ENCODE data around the gene MEIOSIN. TPM values are rescaled to one million over a fixed set of nuclear protein-coding genes. Genes with fewer than 3 reads are reported as not detected.
A peak's percentile ranks its signal among the peaks of the same experiment; 100 is the strongest.

MEIOSIN gene
- total and polyA plus RNA-seq, 2 donors from 2014 or later: not detected

DNA sequence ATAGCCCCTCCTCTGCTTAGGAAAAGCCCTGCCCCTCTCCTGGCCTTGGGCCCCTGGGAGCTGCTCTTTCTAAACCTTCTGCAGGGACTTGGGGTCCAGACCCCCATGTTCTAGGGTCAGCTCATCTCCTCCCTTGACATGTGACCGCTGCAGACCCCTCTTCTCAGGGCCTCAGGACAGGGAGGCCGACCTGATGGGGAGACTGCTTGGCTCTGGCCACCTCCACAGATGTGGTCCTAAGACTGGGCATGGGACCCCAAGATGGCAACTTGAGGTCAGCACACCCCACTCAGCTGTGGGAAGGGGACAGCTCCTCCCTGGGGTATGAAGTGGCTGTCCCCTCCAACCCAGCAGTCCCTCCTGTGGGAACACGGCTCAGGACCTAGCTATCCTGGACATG is 39.7 kb downstream of the MEIOSIN start:
- Histone ChIP-seq H3K27ac (ENCODE audit: low read depth in 2 of 2, low read length in 2 of 2) (peak overlapping the region; percentile 49 to 80), H3K36me3 (ENCODE audit: control insufficient read depth in 2 of 3, insufficient read depth in 3 of 3, low read length in 3 of 3) (peaks cover 0 to 5% (median 2%) of the 10 kb centered on the region in 3 donors), H3K27me3 (ENCODE audit: control insufficient read depth, insufficient read depth, low read length) (no peaks in the 10 kb centered on the region), H3K9me3 (ENCODE audit: control insufficient read depth in 2 of 3, insufficient read depth in 1 of 3, low read length in 3 of 3) (no peaks in the 10 kb centered on the region), H3K4me1 (ENCODE audit: control insufficient read depth in 2 of 3, insufficient read depth in 2 of 3, low read depth in 1 of 3, low read length in 3 of 3) (peaks cover 0 to 12% (median 6%) of the 10 kb centered on the region in 3 donors), H3K9ac (ENCODE audit: low read length in 3 of 3) (peak overlapping the region in 1 of 3 donors; percentile 63), H3K4me3 (ENCODE audit: low read length in 3 of 3) (peak overlapping the region in 1 of 3 donors; percentile 69)
- TF ChIP-seq, protein P1, sequence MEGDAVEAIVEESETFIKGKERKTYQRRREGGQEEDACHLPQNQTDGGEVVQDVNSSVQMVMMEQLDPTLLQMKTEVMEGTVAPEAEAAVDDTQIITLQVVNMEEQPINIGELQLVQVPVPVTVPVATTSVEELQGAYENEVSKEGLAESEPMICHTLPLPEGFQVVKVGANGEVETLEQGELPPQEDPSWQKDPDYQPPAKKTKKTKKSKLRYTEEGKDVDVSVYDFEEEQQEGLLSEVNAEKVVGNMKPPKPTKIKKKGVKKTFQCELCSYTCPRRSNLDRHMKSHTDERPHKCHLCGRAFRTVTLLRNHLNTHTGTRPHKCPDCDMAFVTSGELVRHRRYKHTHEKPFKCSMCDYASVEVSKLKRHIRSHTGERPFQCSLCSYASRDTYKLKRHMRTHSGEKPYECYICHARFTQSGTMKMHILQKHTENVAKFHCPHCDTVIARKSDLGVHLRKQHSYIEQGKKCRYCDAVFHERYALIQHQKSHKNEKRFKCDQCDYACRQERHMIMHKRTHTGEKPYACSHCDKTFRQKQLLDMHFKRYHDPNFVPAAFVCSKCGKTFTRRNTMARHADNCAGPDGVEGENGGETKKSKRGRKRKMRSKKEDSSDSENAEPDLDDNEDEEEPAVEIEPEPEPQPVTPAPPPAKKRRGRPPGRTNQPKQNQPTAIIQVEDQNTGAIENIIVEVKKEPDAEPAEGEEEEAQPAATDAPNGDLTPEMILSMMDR (IDR thresholded peaks at IDR 0.05; ENCODE audit: borderline replicate concordance, extremely low read depth, insufficient read depth): no peak
- no peak for DNase-seq
- intact Hi-C loops (cut with DNase I): no loop called here
- no peak for FAIRE-seq

DNA sequence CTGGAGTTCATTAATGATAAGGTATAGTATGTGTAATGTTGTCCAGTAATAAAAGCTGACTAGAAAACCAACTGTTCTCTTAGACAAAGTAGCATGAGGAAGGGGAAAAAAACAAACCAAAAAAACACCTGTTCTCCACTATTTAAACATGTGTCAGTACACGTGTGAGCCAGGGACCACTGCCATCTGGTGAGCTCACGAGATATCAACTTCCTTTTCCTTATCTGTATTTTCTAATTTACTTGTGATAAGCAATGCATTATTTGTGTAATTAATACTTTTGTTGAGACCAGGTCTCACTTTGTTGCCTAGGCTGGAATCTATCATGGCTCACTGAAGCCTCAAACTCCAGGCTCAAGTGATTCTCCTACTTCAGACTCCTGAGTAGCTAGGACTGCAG is 40.1 kb downstream of the MEIOSIN start:
- intact Hi-C loops (cut with DNase I): no loop called here
- TF ChIP-seq, protein P1 (IDR thresholded peaks at IDR 0.05; ENCODE audit: borderline replicate concordance, extremely low read depth, insufficient read depth): no peak

DNA sequence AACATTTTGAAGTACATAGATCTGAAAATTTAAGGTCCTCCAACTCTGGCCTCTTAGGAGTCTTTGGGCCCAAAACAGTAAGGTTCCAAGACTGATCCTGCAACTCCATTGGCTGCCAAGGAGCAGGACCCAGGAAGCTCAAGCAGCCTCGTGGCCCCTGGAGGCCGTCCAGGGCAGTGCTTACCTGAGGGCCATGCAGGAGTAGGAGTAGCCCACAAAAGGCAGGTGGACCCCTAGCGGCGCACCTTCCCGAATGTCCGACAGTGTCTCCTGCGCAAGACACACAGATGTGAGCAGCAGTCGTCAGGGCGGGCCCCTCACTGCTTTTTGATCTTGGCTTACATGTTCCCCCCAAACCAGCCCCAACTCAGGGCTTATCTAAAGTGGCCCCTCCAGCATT is 41.5 kb downstream of the MEIOSIN start:
- H3K9ac ChIP-seq (ENCODE audit: low read length in 3 of 3): no peak overlapping the region
- peak overlapping the region; percentile 32 to 67 for H3K27ac ChIP-seq (ENCODE audit: low read depth in 2 of 2, low read length in 2 of 2)
- H3K4me3 ChIP-seq (ENCODE audit: low read length in 3 of 3): no peak overlapping the region
- no peaks in the 10 kb centered on the region for H3K27me3 ChIP-seq (ENCODE audit: control insufficient read depth, insufficient read depth, low read length)
- peaks cover 0 to 5% (median 2%) of the 10 kb centered on the region in 3 donors for H3K36me3 ChIP-seq (ENCODE audit: control insufficient read depth in 2 of 3, insufficient read depth in 3 of 3, low read length in 3 of 3)
- H3K9me3 ChIP-seq (ENCODE audit: control insufficient read depth in 2 of 3, insufficient read depth in 1 of 3, low read length in 3 of 3): no peaks in the 10 kb centered on the region
- FAIRE-seq (no peak), DNase-seq (peak in 1 of 5 donors; percentile 27)
- intact Hi-C loops (cut with DNase I): no loop called here
- TF ChIP-seq, protein P1 (IDR thresholded peaks at IDR 0.05; ENCODE audit: borderline replicate concordance, extremely low read depth, insufficient read depth): no peak
- H3K4me1 ChIP-seq (ENCODE audit: control insufficient read depth in 2 of 3, insufficient read depth in 2 of 3, low read depth in 1 of 3, low read length in 3 of 3): peaks cover 0 to 13% (median 12%) of the 10 kb centered on the region in 3 donors

More for the DNA sequence above, 40.1 kb downstream of the MEIOSIN start:
- Histone ChIP-seq H3K4me3 (ENCODE audit: low read length in 3 of 3) (no peak overlapping the region), H3K4me1 (ENCODE audit: control insufficient read depth in 2 of 3, insufficient read depth in 2 of 3, low read depth in 1 of 3, low read length in 3 of 3) (peaks cover 0 to 12% (median 6%) of the 10 kb centered on the region in 3 donors), H3K36me3 (ENCODE audit: control insufficient read depth in 2 of 3, insufficient read depth in 3 of 3, low read length in 3 of 3) (peaks cover 0 to 5% (median 2%) of the 10 kb centered on the region in 3 donors), H3K27me3 (ENCODE audit: control insufficient read depth, insufficient read depth, low read length) (no peaks in the 10 kb centered on the region), H3K9me3 (ENCODE audit: control insufficient read depth in 2 of 3, insufficient read depth in 1 of 3, low read length in 3 of 3) (no peaks in the 10 kb centered on the region), H3K27ac (ENCODE audit: low read depth in 2 of 2, low read length in 2 of 2) (peak overlapping the region; percentile 49 to 80), H3K9ac (ENCODE audit: low read length in 3 of 3) (no peak overlapping the region)
- FAIRE-seq: no peak
- DNase-seq: no peak
